ENCODE results near the gene EVL.

DNA sequence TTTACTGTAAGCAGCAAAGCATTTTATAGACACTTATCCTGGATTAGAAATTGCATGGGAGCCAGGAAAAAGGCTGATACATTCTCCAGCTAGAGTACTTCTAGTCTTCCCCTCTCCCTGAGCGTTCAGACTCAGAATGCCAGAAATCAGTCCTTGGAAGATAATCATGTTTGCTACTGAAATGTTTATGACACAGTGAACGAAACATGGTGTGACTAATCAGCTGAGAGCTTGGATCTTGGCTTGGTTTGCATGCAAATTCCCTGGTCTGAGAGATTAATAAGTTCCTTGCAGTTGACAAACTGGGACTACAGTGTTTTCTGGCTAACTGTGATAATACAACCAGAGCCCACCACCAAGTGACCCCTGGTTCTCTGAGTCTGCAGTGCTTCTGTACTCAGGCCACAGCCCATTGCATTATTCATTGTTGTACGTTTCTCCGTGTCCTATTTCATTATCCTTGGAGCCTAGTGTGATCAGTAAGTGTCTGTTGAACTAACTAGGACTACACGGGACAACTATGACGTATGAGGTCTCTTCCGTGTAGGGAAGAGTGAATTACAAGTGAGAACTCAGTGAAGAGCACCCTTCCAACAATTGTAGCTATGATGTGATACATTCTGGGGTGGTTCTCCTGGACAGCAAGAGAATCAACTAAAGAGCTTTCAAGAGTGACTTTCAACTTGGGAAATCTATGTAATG, 34.6 kb upstream of the EVL start:
- TF ChIP-seq, protein P1, sequence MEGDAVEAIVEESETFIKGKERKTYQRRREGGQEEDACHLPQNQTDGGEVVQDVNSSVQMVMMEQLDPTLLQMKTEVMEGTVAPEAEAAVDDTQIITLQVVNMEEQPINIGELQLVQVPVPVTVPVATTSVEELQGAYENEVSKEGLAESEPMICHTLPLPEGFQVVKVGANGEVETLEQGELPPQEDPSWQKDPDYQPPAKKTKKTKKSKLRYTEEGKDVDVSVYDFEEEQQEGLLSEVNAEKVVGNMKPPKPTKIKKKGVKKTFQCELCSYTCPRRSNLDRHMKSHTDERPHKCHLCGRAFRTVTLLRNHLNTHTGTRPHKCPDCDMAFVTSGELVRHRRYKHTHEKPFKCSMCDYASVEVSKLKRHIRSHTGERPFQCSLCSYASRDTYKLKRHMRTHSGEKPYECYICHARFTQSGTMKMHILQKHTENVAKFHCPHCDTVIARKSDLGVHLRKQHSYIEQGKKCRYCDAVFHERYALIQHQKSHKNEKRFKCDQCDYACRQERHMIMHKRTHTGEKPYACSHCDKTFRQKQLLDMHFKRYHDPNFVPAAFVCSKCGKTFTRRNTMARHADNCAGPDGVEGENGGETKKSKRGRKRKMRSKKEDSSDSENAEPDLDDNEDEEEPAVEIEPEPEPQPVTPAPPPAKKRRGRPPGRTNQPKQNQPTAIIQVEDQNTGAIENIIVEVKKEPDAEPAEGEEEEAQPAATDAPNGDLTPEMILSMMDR (IDR thresholded peaks at IDR 0.05): no peak
- peak; percentile 15 for TF ChIP-seq POLR2AphosphoS5 (IDR thresholded peaks at IDR 0.05)

Measured in prostate gland (tissue), 2 donors.